ENCODE data around the gene CT45A3.
"Not testable (repeated sequence)": the region's sequence is repeated elsewhere in the genome, so short reads cannot be mapped to it uniquely, and the experiment has no call there.

The CT45A3 gene, protein sequence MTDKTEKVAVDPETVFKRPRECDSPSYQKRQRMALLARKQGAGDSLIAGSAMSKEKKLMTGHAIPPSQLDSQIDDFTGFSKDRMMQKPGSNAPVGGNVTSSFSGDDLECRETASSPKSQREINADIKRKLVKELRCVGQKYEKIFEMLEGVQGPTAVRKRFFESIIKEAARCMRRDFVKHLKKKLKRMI

DNA sequence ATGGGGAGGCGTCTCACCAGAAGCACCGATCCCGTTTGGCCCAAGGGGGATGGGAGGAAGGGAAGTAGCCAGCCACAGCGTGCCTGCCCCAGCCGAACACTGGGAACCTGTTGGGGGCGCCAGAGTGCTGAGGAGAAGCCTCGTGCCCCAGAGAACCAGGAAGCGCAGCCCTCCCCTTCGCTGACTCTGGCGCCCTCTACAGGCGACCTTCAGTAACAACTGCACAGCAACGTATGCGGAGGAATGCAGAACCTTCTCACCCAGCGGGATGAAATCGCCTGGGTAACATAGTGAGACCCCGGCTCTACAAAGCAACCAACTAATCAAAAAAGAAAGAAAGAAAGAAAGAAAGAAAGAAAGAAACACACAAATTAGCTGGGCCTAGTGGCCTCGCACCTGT is at the start of gene CT45A3:
Gene CT45A3, minus strand, starts transcription at position 101 of the 400 bp plus-strand sequence. CDS start 3,747 bp downstream, outside the sequence.
- not testable (repeated sequence) for DNase-seq (ENCODE audit: low spot score)

GRCh38 chrX:135802687-135803086 is 34.7 kb upstream of the CT45A3 start, which contains the start of gene CT45A6:
Gene CT45A6 (minus strand): TSS chrX:135802787. CDS start chrX:135798993, 3,794 bp downstream.
- not testable (repeated sequence) for DNase-seq (ENCODE audit: low spot score)

DNA sequence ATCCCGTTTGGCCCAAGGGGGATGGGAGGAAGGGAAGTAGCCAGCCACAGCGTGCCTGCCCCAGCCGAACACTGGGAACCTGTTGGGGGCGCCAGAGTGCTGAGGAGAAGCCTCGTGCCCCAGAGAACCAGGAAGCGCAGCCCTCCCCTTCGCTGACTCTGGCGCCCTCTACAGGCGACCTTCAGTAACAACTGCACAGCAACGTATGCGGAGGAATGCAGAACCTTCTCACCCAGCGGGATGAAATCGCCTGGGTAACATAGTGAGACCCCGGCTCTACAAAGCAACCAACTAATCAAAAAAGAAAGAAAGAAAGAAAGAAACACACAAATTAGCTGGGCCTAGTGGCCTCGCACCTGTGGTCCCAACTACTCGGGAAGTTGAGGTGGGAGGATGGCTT is 17.4 kb upstream of the CT45A3 start, which contains the start of gene CT45A5:
Gene CT45A5, minus strand, starts transcription at position 101 of the 400 bp plus-strand sequence. CDS start 3,774 bp downstream, outside the sequence.
- DNase-seq (ENCODE audit: low spot score): not testable (repeated sequence)

DNA sequence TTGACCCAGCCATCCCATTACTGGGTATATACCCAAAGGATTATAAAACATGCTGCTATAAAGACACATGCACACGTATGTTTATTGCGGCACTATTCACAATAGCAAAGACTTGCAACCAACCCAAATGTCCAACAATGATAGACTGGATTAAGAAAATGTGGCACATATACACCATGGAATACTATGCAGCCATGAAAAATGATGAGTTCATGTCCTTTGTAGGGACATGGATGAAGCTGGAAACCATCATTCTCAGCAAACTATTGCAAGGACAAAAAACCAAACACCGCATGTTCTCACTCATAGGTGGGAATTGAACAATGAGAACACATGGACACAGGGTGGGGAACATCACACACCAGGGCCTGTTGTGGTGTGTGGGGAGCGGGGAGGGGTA is 23.3 kb downstream of the CT45A3 start:
- not testable (repeated sequence) for DNase-seq (ENCODE audit: low spot score)

DNA sequence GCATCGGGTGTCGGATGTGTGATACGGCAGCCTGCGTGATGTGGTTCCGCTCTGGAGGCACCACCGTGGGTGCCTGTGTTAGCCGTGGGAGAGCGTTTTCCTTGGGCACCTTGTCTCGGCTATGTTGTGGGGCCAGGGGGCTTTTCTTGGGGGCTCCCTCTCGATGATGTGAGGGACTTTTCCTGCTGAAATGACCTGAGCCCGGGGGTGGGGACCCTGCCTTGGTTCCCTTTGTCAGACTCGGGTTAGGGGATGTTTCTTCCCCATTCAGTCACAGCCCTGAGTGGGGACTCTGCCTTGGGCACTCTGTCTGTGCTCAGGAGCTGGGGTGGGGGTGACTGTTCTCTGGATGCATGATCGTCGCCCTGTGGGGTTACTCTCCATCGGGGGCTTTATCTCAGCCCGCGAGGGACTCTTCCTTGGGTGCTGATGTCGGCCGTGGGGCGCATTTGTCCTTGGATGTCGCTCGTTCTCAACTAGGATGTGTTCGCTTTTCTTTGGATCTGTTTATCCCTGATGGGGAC is 26.7 kb downstream of the CT45A3 start:
- DNase-seq (ENCODE audit: low spot score): no peak

DNA sequence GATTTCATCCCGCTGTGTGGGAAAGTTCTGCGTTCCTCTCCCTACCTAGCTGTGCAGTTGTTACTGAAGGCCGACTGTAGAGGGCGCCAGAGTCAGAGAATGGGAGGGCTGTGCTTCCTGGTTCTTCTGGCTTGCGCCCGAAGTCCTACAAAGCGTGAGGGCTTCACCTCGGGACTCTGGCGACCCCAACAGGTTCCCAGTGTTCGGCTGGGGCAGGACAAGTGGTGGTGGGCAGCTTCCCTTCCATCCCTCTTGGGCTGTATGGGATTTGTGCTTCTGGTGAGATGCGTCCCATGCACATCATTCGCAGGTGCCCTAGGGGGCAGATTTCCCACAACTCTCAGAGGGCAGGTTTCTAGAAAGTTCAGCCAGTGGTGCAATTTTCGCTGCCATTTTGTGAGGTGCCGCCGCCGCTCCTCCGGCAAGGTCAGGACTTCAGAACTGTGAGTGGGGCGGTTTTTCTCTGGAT is 27.3 kb downstream of the CT45A3 start:
- DNase-seq (ENCODE audit: low spot score): peak; percentile 42

DNA sequence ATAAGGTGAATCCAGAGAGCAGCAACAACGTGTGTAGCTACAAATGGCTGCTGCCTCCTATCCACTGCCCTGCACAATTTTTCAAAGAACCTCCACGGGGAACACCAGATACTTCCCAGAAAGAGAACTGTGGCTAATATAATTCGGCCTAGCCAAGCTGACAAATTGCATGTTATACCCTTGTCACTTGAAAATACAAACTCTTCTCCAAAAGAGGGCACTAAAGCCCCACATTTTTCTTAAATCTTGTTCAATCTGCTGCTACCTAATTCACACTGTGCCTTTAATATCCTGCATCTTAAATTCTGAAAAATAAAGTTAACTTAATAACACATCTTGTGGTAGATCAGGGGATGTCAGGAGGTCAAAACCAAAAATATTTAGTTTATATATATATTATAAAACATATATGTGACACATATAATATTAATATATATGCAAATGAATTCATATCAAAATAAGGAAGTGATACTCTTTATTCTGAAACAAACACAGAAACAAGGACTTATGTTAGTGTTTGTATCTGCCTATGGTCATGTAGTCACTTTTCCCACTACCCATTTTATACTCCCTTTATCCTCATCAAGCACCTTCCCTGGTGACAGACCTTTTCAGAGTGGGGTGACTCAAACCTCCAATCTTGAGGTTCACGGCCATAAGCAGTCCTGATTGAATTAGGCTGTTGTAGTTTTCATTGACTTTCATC is 30.5 kb downstream of the CT45A3 start:
- DNase-seq (ENCODE audit: low spot score): no peak

- DNase-seq (ENCODE audit: low spot score): not testable (repeated sequence)
These were observed 33.3 kb downstream of the CT45A3 start for GRCh38 chrX:135734666-135735065.

- no peak for DNase-seq (ENCODE audit: low spot score)
These were observed 54.2 kb downstream of the CT45A3 start for GRCh38 chrX:135713795-135714194.

DNA sequence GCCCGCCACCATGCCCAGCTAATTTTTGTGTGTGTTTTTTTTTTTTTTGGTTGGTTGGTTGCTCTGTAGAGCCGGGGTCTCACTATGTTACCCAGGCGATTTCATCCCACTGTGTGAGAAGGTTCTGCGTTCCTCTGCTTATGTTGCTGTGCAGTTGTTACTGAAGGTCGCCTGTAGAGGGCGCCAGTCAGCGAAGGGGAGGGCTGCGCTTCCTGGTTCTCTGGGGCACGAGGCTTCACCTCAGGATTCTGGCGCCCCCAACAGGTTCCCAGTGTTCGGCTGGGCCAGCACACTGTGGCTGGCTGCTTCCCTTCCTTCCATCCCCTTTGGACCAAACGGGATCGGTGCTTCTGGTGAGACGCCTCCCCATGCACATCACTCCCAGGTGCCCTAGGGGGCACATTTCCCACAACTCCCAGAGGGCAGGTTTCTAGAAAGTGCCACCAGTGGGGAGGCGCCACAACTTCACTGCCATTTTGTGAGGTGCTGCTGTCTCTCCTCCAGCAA is 54.8 kb downstream of the CT45A3 start, which contains the start of gene CT45A1:
Gene CT45A1, plus strand, starts transcription at position 457 of the 507 bp plus-strand sequence. CDS start 5,302 bp downstream, outside the sequence.
- DNase-seq (ENCODE audit: low spot score): not testable (repeated sequence)

Measured in COLO829 (cell line).